Frontal cortex (tissue), 4 donors: Measurements from ENCODE around the gene HOMER2. TPM values are rescaled to one million over a fixed set of nuclear protein-coding genes. Genes with fewer than 3 reads are reported as not detected.
"Not testable (repeated sequence)": the region's sequence is repeated elsewhere in the genome, so short reads cannot be mapped to it uniquely, and the experiment has no call there.

Experiments
- DNase-seq, 2 donors: peaks; one replicate each; pipeline ENCODE4 v3.0.0; 2012; ENCODE audit warnings: low spot score in 2 of 2
- FAIRE-seq: peaks from 2 replicates; lab custom pipeline; 2012; peaks lifted over from hg19 to GRCh38; lab: Jason Lieb, UNC
- total RNA-seq: library from RNA; depleted of rRNA; stranded (reverse); fragments of >200 nt; gene quantifications from one replicate; pipeline ENCODE4 v1.2.3, GENCODE V29; 2014
- donor health status: control.
- donor health status: control.
- donor health status: control.

HOMER2 gene
- total RNA-seq = 45.2 TPM

DNA sequence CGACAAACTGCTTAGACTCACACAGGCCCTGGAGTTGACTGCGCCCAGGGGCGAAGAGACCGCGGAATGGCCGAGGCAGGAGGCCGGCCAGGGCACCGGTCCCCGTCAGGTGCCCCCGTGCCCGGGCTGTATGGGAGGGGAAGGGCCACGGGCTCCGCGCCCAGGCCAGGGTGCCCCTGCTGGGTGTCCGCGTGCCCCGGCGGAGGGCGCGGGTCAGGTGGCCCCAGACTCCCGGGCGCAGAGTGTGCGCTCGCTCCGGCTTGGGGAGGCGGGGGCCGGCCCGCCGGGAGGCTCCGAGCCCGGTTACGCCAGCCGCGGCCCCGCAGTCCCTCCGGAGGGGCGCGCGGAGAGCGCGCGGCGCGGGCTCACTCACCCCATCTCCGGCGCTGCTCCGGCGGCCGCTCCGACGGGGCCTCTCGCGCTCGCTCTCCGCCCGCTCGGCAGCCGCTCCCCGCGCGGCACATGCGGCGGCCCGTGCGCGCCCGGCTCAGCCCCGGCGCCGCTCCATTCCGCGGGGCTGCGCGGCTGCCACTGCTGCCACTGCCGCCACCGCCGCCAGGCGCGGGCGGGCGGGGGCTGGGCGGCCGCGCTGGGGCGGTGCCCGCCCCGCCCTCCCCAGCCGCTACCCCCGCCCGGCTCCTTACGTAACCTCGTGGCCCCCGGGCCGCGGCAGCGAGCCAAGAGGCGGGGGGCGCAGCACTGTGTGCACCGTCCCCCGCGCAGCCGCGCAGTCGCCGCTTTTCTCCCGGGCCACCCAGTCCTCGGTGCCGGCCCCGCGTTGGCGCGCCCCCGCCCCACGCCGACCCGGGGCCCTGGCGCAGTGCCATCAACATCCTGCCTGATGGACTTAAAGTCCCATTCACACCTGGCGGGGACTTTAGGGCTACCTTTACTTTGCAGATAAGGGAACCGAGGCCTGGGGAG is at the start of gene HOMER2:
HOMER2 (minus strand) TSS at position 563 of the 924 bp plus-strand sequence; CDS start at position 378, 185 bp downstream.
- DNase-seq (peak; percentile 61 to 73), FAIRE-seq (no peak)

DNA sequence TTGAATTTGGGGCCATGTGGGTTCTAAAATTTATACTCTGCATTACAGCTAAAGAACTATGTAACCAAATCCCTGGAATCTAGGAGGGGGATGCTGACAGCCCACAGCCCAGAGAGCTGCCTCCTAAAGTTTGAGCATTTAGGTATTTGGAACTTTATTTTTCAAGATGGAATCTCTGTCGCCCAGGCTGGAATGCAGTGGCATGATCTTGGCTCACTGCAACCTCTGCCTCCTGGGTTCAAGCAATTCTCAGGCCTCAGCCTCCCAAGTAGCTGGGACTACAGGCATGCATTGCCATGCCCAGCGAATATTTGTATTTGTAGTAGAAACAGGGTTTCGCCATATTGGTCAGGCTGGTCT is 48.1 kb upstream of the HOMER2 start:
- FAIRE-seq = not testable (repeated sequence)

DNA sequence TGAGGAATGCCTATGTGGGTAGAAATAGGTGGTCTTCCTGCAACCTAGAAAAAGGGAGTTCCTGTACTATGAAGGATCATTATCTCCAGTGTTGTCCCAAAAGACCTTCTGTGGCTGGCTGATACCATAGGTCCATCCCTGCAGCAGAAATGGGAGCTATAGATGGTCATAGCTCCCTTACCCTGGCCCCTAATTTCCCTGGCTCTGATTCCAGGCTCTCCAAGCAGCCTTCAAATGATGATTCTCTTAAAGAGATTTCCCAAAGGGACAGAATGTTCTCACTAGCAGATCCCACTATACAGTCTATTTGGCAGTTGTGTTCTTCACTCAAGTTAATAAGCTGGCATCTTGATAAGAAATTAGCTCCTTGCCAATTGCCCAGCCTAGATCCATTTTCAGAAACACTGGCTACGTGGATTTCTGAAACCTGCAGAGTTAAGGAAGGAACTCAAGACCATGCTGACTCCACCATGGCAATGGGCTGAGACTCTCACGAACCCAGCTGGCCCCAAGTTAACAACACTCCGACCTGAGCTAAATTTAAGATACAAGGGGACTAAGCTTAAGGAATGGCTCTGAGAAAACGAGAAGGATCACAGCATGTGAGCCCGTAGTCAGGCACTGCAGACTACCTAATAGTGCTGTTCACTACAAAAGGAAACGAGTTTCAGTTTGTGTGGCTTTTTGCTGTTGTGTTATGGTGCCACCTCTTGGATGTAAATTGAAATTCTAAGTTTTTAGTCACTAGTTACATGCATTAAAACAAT is 47.6 kb upstream of the HOMER2 start:
- no peak for FAIRE-seq
- DNase-seq = peak; percentile 55 to 57

More for the DNA sequence above, 48.1 kb upstream of the HOMER2 start:
- not testable (repeated sequence) for DNase-seq

DNA sequence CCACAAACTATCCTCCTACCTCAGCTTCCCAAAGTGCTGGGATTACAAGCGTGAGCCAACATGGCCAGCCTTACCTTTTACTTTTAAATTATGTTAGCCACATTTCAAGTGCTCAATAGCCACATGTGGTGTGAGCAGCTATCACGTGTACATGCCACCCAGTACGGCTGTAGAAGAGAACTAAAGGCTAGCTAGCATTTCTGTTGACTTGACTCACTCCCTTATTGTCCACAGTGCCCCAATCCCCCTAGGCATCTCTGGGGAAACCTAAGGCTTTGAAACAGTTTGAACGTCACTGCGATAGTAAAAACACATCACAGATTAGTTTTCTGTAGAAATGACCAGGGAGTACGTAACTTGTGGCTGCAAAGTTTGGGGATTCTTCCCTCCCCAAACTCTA is 46.9 kb upstream of the HOMER2 start:
- DNase-seq (no peak), FAIRE-seq (no peak)

DNA sequence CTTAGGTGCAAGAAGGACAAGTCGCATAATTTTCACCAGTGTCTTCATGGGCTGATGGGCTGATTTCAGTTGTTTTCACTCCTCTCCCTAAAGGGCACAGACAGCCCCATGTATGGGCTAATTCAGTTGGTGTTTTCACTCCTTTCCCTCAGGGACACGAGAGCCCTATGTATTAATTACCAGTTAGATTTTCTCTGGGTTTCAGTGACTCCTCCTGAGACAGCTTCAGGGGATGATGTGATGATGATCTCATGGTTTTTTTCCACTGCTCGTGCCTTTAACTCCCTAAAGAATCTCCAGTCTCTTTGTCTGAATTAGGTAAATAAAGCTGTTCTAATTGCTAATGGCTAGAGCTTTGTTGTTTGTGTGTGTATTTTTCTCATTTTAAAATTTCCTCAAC is 43.4 kb upstream of the HOMER2 start:
- FAIRE-seq (no peak), DNase-seq (no peak)

DNA sequence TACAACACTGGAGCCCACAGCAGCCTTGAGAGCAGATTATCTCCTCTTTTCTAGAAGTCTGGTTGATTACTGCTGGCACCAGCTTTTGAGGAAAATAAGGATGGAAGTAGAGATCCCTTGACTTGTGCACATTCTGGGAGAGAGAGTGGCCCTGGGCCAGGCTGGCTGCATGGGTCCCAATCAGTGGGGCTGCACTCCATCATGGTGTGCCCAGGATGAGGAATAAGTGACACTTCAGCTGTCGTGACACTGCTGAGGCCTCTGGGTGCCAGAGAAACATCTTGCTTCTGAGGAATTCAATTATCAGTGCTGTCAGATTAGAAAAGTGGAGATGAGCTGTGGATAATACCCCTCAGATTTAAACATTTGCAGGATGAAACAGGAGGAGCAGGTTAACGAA is 42.6 kb upstream of the HOMER2 start:
- DNase-seq (no peak), FAIRE-seq (no peak)

DNA sequence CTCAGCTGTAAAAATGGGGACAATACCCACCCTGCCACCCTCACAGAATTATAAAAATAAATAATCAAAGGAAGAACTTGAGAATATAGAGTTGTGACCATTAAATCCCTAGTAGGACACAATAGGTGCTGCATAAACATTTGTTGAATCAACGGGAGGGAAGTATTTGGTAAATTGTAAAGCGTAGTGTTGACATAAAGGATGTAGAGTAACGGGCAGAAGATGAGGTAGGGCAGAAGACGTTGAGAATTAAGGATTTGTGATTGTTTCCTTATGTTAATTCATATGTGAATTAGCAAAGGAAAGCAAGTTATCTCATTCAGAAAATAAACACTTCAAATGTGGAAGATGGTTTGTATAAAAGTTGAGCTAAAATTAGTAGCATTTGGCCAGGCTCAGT is 40.6 kb upstream of the HOMER2 start:
- DNase-seq = no peak
- FAIRE-seq = no peak

DNA sequence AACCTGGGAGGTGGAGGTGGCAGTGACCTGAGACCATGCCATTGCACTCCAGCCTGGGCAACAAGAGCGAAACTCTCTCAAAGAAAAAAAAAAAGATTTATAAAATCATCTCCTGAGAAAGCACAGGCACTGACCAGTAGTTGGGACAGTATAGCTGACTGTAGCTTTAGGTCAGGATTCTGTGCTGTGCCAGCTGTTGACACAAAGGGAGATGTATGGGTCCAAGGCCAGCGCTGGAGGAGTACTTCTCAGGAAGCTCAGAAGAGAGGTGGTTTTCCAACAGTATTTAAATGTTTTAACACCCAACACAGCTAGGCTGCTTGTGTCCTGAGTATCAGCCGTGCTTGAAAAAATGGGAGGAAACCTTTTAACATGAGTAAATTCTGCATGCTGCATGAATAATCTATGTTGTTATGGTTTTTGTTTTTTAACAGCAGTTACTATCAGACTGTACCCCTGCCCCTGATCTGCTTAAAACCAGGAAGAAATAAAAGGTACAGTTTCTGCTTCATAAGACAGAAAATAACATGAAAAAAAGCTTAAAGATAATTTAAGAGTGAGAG is 40.0 kb upstream of the HOMER2 start:
- DNase-seq = no peak
- no peak for FAIRE-seq

DNA sequence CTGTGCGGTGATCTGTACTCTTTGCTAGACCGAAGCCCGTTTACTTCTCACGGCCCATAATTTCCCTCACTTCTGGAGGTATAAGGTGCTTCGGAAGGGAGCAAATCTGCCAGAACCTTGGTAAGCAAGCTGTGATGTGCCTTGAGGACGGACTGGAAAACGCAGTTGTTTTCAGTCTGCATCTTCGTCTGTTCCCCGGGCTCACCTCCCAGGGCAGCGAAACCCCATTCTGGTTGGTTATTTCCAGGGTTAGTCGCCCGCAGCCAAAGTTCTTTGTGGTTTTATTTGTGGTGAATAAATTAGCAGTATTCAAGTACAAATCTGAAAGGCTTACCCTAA is 33.9 kb upstream of the HOMER2 start:
- DNase-seq (peak in 1 of 2 donors; percentile 38), FAIRE-seq (no peak)

DNA sequence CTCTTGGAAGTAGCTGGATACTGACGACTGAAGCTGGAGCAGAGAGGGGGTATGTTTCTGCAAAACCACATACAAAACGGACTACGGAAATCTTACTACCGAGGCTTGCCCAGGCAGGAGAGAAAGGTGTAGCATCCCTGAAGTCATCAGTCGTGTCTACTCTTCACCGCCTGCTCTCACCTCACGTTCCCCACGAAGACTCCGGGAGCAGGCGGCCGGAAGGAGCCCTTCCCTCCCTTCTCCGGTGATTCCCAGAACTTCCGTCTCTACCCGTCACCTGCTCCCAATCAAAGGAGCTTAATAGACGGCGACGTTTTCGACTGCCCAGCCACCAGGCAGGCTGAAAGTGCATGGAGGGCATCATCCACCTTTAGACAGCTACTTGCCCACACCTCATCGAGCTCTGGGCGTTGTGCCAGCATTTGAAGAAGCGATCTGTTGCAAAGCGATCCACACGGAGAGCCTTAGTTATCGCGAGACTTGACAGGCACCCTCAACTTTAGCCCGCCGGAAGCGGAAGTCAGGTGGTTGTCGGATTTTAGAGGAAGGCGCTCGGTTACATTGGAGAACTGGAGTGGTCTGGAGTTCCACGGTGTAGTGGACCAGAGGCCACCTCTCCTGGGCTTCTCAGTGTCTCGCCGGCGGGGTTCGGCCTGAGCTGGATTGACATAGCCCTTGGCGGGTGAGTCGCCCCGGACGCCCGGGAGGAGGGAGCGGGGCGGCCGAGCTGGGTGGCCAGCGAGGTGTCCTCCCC is 33.3 kb upstream of the HOMER2 start, which contains the start of gene RAMAC:
RAMAC (plus strand) TSS at position 523 of the 754 bp plus-strand sequence. CDS start 2,809 bp downstream, outside the sequence.
- no peak for FAIRE-seq
- peak; percentile 75 to 88 for DNase-seq

DNA sequence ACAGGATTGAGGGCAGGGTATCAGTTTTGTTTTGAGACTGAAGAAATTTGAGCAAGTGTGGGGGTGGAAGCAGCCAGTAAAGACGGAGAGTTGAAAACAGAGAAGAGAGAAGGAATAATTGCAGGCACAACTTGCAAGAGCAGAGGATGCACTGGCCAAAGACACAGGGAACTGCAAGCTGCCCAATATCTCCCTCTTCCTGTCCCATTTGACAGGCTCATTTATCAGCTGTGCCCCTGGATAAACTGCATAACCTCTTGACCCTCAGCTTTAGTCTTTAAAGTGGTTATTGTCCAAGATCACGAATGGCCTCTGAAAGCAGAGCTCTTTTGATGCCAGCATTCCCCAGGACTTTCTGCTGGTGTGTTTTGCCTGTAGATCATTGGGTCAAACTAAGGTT is 28.5 kb upstream of the HOMER2 start:
- DNase-seq (no peak), FAIRE-seq (no peak)

DNA sequence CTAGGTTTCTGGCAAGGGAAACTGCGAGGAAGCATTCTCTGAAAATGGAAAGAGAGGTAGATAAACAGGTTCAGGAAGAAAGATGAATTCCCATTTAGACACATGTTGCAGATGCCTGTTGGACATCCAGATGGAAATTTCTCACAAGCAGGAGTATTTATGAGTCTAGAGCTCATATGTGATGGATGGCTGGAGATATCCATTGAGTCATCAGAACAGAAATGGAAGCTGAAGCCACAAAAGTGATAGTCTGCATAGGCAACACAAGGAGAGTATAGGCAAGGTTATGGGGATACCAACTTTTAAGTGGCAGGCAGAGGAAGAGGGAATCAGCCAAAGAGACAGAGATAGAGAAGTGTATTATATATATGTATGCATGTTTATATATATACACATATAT is 27.2 kb upstream of the HOMER2 start:
- FAIRE-seq (no peak), DNase-seq (no peak)

DNA sequence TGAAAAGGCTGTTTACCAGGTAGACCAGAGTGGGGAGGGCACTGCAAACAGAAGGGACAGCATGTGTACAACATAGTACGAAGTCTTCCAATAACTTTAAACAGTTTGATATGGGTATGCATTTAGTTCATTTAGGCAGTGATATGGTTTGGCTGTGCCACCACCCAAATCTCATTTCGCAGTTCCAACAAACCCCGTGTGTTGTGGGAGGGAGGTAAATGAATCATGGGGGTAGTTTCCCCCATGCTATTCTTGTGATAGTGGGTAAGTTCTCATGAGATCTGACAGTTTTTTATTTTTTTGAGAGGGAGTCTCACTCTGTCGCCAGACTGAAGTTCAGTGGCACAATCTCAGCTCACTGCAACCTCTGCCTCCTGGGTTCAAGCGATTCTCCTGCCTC is 25.9 kb upstream of the HOMER2 start:
- no peak for FAIRE-seq
- DNase-seq = no peak

DNA sequence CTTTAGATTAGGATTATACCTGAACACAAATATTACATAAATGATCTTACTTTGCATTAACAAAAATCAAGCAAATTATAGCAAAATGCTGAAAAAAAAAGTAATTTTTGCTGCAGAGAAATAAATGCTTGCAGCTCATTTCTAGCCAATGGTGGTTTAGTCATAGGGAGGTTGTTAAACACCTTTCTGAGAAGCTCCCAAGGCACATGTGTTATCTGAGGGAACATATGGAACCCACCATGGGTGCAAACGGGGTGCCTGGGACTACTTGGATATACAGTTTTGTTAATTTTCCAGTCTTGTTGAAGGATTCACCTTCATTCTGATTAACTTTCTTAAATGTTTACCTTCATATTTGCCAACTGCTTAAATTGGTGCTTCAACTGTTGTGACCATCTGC is 24.6 kb upstream of the HOMER2 start:
- no peak for FAIRE-seq
- no peak for DNase-seq

DNA sequence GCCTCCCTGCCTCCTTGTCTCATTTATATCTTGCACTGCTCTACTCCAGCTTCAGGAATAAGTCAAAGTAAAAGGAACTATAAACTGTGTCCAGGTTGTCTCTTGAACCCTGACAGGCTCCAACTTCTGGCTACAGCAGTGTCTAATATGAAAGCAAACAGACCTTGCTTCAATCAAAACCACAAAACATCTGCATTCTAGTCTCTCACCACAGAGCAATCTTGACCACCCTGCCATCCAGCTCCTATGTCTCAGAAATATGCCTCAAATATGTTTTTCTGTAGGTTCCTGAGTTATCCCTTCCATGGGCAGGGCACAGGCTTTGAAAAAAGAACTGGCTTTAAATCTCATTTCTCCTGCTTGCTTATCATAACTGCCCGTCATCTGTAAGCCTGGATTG is 20.5 kb upstream of the HOMER2 start:
- FAIRE-seq (no peak), DNase-seq (no peak)

DNA sequence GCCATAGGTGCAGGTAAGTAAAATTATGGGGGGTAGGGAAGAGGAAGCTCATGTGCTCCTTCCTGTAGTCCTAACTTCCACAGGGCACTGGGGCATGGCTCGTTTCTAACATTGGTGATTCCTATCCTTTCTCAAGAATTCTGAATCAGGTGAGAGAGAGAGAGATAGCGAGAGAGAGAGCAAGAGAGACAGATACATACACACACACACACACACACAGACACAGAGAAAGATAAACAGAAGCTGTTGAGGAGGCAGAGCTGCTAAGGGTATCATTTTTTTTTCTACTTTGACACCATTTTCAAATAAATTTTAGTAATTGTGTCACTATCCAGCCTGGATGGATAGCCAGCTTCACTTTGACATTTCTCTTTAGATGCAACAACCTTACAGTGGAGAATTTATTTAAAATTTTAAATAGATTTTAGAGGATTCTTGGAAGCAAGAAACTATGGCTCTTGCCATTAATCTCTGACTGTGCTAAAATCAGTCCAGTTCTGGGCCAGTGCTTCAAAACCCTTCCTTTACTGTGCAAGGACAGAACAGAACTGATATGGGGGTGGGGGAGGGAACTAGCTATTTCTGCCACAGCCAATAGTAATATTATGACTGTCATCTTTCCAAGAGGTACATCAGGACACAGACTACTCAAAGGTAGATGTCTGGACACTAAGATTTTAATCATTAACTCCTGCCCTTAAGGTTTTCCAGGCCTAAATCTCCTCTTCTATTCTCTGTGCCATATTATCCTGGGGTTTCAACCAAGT is 18.9 kb upstream of the HOMER2 start:
- FAIRE-seq (no peak), DNase-seq (no peak)

DNA sequence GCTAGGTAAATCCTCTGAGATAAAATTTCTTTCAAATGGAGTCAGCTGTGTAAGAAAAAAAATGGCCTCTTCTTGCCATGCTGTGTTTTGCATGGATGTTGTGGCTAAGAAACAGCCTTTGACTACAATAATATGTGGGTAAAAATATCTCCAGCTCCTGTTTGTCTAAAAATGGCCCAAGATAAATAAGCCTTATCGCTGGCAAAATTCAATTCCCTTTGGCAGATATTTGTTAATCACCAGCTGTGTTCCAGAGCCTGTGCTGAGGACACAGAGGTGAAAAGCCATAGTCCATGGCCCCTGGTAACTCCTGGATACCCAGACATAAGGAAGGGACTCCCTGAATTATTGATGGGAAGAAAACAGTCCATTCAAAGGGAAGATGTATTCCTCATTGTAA is 18.2 kb upstream of the HOMER2 start:
- FAIRE-seq (no peak), DNase-seq (no peak)

DNA sequence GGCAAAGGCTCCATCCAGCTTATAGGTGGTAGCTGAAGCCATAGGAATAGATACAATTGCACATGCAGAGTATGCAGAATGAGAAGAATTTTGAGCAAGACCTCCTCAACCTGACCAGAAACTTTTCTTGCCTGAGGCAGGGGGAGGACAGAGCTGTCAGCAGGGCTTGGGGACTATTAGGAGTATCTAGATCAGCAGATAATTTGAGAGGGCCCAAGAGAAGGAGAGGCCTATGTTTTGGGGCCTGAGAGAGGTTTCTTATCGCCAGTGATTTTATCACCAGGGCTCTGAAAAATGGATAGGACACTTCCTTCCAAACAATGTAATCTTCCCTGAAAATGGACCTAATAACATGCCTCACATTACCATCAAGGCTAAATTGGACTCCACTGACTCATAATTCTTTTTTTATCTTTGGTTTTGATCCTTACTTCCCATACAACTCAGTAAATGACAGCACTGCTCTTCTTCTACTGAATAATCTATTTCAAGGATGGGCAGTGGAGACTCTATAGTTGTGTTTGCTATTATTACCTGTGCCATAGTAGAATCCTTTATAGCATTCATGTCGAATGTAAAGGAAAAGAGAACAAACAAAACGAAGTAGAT is 17.7 kb upstream of the HOMER2 start:
- no peak for DNase-seq
- no peak for FAIRE-seq

DNA sequence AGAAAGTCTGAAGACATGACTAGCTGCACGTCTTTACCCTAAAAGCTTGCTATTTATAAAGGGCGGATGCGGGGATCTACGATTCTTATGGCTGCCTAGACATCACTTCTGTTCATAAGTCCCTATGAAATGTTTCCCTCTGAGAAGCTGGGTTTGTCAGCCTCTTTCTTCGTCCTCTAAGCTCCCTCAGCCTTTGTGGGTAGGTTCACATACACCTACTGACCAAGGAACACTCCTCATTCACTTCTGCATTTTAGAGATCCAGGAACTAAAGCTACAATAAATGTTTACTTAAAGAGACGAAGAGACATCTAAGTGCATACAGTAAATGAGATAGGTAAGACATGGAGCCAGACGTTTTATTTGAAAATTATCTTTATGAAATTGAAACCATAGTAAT is 16.8 kb upstream of the HOMER2 start:
- FAIRE-seq (no peak), DNase-seq (no peak)
